Activated CD4-positive, alpha-beta T cell treated with anti-CD3 and anti-CD28 coated beads, Interleukin-2, amount 50 U/mL, for 1 hour (primary cell): ENCODE results near the gene KLHL4.
"Not testable (repeated sequence)": the region's sequence is repeated elsewhere in the genome, so short reads cannot be mapped to it uniquely, and the experiment has no call there.

Source experiments
- DNase-seq: peaks from one replicate; pipeline ENCODE4 v3.0.0-alpha.2; 2020

The KLHL4 gene

GRCh38 chrX:87664381-87664780, 146.8 kb downstream of the KLHL4 start:
- no peak for DNase-seq

DNA sequence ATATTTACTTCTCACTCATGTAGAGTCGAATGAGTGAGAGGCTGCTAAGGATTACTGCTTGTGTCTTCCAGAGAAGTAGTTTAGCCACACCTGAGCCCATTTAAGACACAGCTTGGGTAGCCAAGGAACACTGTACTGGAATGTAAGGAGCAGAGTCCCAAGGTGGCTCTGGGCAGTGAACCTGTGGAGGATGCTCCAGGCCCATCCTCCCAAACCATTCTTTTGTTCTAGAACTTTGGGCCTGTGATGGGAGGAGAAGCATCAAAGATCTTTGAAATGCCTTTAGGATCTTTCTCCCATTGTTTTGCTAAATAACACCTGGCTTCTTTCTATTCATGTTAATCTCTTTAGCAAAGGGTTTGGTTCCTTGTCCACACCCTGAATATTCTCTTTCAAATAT, 162.2 kb downstream of the KLHL4 start:
- no peak for DNase-seq

DNA sequence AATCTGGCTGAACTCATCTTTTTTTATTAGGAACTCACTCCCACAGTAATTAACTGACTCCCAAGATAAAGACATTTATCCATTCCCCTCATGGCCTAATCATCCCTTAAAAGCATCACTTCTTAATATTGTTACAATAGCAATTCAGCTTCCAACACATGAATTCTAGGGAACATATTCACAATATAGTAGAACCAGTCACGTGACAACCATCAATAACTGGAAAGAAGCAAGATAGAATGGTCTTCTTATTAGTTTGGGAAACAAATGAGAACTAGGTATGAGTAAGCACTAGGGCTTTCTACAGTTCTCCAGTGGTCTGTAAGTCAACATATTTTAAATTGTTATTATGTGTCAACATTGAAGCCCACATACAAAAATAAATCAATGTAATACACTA, 170.1 kb downstream of the KLHL4 start:
- no peak for DNase-seq

- DNase-seq: not testable (repeated sequence)
Observed at GRCh38 chrX:87688113-87688748, 170.6 kb downstream of the KLHL4 start.

GRCh38 chrX:87689218-87689617, 171.6 kb downstream of the KLHL4 start:
- not testable (repeated sequence) for DNase-seq

DNA sequence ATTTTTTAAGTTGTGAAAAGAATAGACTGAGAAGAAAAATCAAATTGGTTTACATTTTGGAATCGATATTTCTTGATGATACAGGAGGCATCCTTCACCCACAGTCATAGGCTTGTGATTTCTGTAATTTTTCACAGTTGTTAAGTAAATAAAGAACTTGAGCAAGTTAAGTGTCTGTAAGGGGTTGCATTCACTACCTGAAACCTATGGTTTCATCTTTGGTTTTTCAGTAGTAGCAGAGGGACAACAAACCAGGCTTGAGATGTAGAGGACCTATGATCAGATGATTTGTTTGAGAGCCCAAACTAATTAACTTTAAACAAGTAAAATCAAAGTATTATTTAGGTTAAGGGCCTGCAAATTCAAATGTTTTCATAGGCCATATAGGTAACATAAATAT, 175.6 kb downstream of the KLHL4 start:
- DNase-seq: no peak

GRCh38 chrX:87697409-87697808, 179.8 kb downstream of the KLHL4 start:
- DNase-seq: no peak

GRCh38 chrX:87702795-87703194, 185.2 kb downstream of the KLHL4 start:
- DNase-seq: no peak

DNA sequence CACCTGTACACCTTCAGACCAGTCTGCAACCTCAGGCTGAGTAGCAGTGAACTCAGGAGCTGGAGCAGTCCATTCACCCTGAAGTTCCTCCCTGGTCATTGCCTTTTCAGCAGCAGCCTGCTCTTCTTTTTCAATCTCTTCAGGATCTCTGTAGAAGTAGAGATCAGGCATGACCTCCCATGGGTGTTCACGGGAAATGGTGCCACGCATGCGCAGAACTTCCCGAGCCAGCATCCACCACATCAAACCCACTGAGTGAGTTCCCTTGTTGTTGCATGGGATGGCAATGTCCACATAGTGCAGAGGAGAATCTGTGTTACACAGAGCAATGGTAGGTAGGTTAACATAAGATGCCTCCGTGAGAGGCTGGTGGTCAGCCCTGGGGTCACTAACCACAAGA, 185.9 kb downstream of the KLHL4 start:
- not testable (repeated sequence) for DNase-seq

DNA sequence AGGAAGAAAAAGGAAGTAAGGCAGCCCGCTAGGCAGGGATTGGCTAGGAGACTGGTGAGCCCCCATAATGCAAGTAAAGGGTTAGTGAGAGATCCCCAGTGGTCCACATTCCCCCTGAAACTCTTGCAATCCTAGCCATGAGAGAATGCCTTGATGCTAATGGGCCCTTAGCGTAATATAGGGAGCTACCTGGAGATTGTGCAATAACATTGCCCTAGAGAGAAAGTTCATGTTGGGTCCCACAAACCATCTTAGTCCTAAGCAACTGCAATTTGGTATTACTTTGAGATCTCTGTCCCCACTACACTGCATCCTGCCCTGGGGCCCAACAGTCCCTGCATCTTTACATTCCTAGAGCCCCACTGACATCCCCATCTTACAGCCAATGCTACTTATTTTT, 188.5 kb downstream of the KLHL4 start:
- DNase-seq: no peak

DNA sequence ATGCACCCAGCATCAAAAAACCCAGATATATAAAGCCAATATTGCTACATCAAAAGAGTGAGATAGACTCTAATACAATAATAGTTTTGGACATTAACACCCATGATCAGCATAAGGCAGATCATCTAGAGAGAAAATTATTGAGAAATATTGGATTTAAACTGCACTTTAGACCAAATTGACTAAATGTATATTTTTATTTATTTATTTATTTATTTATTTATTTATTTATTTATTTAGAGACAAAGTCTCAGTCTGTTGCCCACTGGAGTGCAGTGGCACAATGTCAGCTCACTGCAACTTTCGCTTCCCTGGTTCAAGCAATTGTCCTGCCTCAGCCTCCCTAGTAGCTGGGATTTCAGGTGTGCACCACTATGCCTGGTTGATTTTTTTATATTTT, 193.0 kb downstream of the KLHL4 start:
- DNase-seq: no peak
